ENCODE measurements around the gene SUPT6H. TPM values are rescaled to one million over a fixed set of nuclear protein-coding genes. Genes with fewer than 3 reads are reported as not detected.

SUPT6H gene
- total RNA-seq, 3 donors from 2014 or later, result 88.5 to 105 (median 98.3) TPM

- DNase-seq (peak; percentile 69), ATAC-seq (peak; percentile 64 to 70)
- peaks cover 5% of the 10 kb centered on the region for H3K36me3 Mint-ChIP-seq (ENCODE audit: insufficient read depth)
- no peaks in the 10 kb centered on the region for H3K9me3 Mint-ChIP-seq
- peak overlapping the region; percentile 55 for H3K4me3 Mint-ChIP-seq
- H3K27me3 Mint-ChIP-seq (ENCODE audit: low read depth), result no peaks in the 10 kb centered on the region
- H3K4me1 Mint-ChIP-seq (ENCODE audit: low read depth), result peaks cover 28% of the 10 kb centered on the region
Measured at GRCh38 chr17:28738680-28739384, 76.8 kb downstream of the SUPT6H start.

GRCh38 chr17:28740406-28741357 lies 78.7 kb downstream of the SUPT6H start:
- Mint-ChIP-seq H3K27me3 (ENCODE audit: low read depth) (no peaks in the 10 kb centered on the region), H3K36me3 (ENCODE audit: insufficient read depth) (peaks cover 6% of the 10 kb centered on the region), H3K9me3 (no peaks in the 10 kb centered on the region), H3K4me3 (no peak overlapping the region), H3K4me1 (ENCODE audit: low read depth) (peaks cover 30% of the 10 kb centered on the region)
- no peak for ATAC-seq
- no peak for DNase-seq

DNA sequence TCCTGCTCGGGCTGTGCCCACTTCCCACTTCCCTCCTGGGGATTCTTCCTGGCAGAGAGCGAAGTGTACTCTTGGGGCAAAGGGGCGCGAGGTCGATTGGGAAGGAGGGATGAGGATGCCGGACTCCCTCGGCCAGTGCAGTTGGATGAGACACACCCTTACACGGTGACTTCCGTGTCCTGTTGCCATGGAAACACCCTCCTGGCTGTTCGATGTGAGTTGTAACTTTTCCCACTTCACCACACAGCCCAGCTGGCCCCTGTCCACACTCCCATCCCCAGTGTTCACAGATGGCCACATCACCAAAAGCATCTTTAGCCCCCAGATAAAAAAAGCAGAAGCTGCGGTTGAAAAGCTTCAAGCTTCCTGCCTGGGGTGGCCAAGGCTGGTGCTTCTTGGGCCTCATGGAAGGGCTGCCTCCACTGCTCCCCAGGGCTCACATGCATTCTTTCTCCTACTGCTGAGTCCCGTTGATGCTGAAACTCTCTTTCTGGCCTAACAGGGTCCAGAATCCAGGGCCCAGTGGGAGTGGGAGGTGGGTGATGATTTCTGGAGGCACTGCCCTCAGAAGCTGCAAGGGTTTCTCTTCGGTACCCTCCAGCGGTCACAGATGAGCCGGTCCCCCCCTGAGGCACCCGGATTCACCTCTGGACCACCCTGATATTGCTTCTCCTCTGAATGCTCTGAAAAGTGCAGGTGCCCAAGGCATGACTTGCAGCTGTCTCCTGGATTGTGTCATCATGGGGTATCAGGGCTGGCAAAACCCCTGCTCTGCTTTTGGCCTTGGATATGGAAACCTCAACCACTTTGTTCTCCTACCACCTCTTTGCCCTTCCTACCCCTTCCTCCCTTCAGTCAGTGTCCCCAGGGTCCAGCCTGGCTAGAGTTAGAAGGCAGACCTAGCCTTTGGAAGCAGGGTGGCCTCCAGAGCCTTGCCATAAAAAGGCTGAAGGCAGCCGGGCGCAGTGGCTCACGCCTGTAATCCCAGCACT lies 79.6 kb downstream of the SUPT6H start:
- no peak for ATAC-seq
- Mint-ChIP-seq H3K4me1 (ENCODE audit: low read depth) (peaks cover 35% of the 10 kb centered on the region), H3K36me3 (ENCODE audit: insufficient read depth) (peaks cover 7% of the 10 kb centered on the region), H3K9me3 (no peaks in the 10 kb centered on the region), H3K4me3 (no peak overlapping the region), H3K27me3 (ENCODE audit: low read depth) (no peaks in the 10 kb centered on the region)
- DNase-seq, result no peak

DNA sequence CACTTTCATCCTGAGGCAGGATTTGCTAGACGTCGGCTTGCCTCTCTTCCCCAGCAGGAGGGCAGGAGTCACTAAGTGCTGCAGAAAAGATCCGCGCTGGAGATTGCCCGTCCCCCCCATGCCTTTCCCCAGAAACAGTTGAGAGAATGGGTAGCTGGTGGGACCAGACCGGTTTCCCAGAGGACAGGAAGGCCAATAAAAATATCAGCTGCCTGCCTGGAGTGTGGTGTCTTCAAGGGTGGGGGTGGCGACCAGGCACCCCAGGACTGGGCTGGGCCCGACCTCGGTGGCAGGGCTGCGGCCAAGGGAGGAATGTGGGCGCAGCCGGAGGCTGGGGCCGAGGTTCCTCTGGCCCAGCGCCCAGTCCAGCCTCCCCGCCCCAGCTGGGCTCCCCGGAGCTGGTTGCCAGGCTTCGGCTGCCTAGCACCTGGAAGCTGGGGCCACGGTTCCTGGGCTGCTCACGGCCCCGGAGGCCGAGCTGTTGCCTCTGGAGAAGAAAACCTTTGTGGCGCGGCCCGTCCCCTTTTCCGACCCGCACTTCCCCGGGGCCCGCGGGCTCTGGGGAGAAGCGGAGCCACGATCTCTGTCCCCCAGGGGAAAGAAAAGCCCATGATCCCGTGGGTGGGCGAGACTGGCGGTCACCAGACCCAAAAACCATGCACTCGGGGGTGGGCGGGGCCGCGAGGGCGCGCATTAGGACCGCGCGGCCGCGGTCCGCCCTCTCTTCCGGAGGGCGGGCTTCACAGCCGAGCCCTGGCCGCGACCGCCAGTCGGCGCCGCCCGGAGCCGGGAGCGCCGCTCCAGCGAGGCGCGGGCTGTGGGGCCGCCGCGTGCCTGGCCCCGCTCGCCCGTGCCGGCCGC lies 81.5 kb downstream of the SUPT6H start, which contains the start of gene TRAF4:
TSS of gene TRAF4 (plus strand) at position 769 of the 861 bp plus-strand sequence. CDS start 102 bp downstream, outside the sequence.
- H3K4me3 Mint-ChIP-seq, result peak within 1 kb of the TSS; percentile 91
- DNase-seq (peak; percentile 73), ATAC-seq (peak; percentile 93)
- peaks cover 6% of the 10 kb centered on the region for H3K36me3 Mint-ChIP-seq (ENCODE audit: insufficient read depth)
- peaks cover 32% of the 10 kb centered on the region for H3K4me1 Mint-ChIP-seq (ENCODE audit: low read depth)
- H3K27me3 Mint-ChIP-seq (ENCODE audit: low read depth), result no peaks in the 10 kb centered on the region
- H3K9me3 Mint-ChIP-seq, result no peaks in the 10 kb centered on the region

GRCh38 chr17:28744104-28744971 lies 82.3 kb downstream of the SUPT6H start:
- Mint-ChIP-seq H3K27me3 (ENCODE audit: low read depth) (no peaks in the 10 kb centered on the region), H3K4me3 (peak overlapping the region; percentile 91), H3K9me3 (no peaks in the 10 kb centered on the region), H3K36me3 (ENCODE audit: insufficient read depth) (peaks cover 5% of the 10 kb centered on the region), H3K4me1 (ENCODE audit: low read depth) (peaks cover 25% of the 10 kb centered on the region)
- ATAC-seq (peak; percentile 47 to 49), DNase-seq (peak; percentile 70)

- no peaks in the 10 kb centered on the region for H3K27me3 Mint-ChIP-seq (ENCODE audit: low read depth)
- ATAC-seq (no peak), DNase-seq (no peak)
- H3K4me1 Mint-ChIP-seq (ENCODE audit: low read depth), result peaks cover 24% of the 10 kb centered on the region
- H3K9me3 Mint-ChIP-seq, result no peaks in the 10 kb centered on the region
- peak overlapping the region; percentile 91 for H3K4me3 Mint-ChIP-seq
- peaks cover 3% of the 10 kb centered on the region for H3K36me3 Mint-ChIP-seq (ENCODE audit: insufficient read depth)
Measured at GRCh38 chr17:28744972-28745785, 83.2 kb downstream of the SUPT6H start.

GRCh38 chr17:28745786-28746411 lies 83.9 kb downstream of the SUPT6H start:
- Mint-ChIP-seq H3K27me3 (ENCODE audit: low read depth) (no peaks in the 10 kb centered on the region), H3K4me1 (ENCODE audit: low read depth) (peaks cover 24% of the 10 kb centered on the region), H3K36me3 (ENCODE audit: insufficient read depth) (peaks cover 3% of the 10 kb centered on the region), H3K4me3 (peak overlapping the region; percentile 91), H3K9me3 (no peaks in the 10 kb centered on the region)
- DNase-seq, result no peak
- ATAC-seq, result no peak

- peak overlapping the region; percentile 91 for H3K4me3 Mint-ChIP-seq
- H3K9me3 Mint-ChIP-seq, result no peaks in the 10 kb centered on the region
- H3K36me3 Mint-ChIP-seq (ENCODE audit: insufficient read depth), result peaks cover 3% of the 10 kb centered on the region
- H3K4me1 Mint-ChIP-seq (ENCODE audit: low read depth), result peaks cover 23% of the 10 kb centered on the region
- no peaks in the 10 kb centered on the region for H3K27me3 Mint-ChIP-seq (ENCODE audit: low read depth)
- no peak for DNase-seq
- ATAC-seq, result no peak
Measured at GRCh38 chr17:28746611-28747050, 84.6 kb downstream of the SUPT6H start.

GRCh38 chr17:28747051-28747691 lies 85.2 kb downstream of the SUPT6H start:
- Mint-ChIP-seq H3K36me3 (ENCODE audit: insufficient read depth) (peaks cover 3% of the 10 kb centered on the region), H3K9me3 (no peaks in the 10 kb centered on the region), H3K4me3 (peak overlapping the region; percentile 91), H3K27me3 (ENCODE audit: low read depth) (no peaks in the 10 kb centered on the region), H3K4me1 (ENCODE audit: low read depth) (peaks cover 20% of the 10 kb centered on the region)
- DNase-seq, result no peak
- ATAC-seq, result no peak

GRCh38 chr17:28747801-28748750 lies 86.1 kb downstream of the SUPT6H start:
- Mint-ChIP-seq H3K9me3 (no peaks in the 10 kb centered on the region), H3K27me3 (ENCODE audit: low read depth) (no peaks in the 10 kb centered on the region), H3K36me3 (ENCODE audit: insufficient read depth) (peaks cover 3% of the 10 kb centered on the region), H3K4me3 (no peak overlapping the region), H3K4me1 (ENCODE audit: low read depth) (peaks cover 18% of the 10 kb centered on the region)
- DNase-seq (no peak), ATAC-seq (no peak)

Data from activated T-cell treated with anti-CD3 and anti-CD28 coated beads, Interleukin-2, amount 50 U/mL, for 4 hours (primary cell).